ENCODE data around the gene SRSF9. TPM values are rescaled to one million over a fixed set of nuclear protein-coding genes. Genes with fewer than 3 reads are reported as not detected.
"Not testable (repeated sequence)": the region's sequence is repeated elsewhere in the genome, so short reads cannot be mapped to it uniquely, and the experiment has no call there.

SRSF9 gene
- total RNA-seq, 1 experiment from 2014 or later = 212 TPM

DNA sequence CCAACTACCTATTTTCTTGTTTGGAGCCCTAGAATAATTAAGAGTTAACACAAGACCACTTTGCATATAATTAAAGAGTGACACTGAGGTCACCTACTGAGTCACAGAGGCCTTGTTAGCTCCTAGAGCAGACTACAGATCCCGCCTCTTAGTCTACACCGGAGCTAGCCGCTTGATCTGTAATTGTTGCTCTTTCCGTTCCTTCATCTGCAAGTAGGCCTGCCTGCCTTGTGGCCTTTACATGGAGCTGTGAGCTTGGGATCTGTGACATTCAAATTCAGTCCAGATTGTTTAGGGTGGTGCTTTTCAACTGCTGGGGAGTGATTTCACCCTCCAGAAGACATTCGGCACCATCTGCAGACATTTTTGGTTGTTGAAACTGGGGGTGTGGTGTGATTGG is 20.8 kb upstream of the SRSF9 start:
- no peak for DNase-seq
- Histone ChIP-seq H3K27me3 (ENCODE audit: control insufficient read depth, insufficient read depth, low read length) (no peaks in the 10 kb centered on the region), H3K36me3 (replicated peaks; ENCODE audit: control insufficient read depth, insufficient read depth, low read length) (no peaks in the 10 kb centered on the region; the same call in 1 of the 2 replicates), H3K4me3 (ENCODE audit: insufficient read depth, low read depth, low read length) (no peak overlapping the region)

DNA sequence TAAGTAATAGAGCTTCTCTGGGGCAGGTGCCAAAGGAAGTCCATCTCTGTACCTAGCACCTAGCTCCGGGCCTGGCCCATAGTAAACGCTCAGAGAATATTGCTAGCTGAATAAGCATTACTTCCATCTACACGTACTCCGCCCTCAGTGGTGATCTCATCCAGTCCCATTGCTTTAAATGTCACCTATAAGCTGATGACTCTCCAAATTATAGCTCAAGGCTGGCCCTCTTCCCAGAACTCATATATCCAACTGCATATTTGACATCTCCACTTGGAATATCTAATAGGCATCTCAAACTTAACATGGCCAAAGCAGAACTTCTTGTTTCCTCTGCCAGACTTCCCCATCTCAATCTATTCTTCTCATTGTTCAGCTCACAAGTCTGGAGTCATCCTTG is 19.5 kb upstream of the SRSF9 start:
- Histone ChIP-seq H3K27me3 (ENCODE audit: control insufficient read depth, insufficient read depth, low read length) (no peaks in the 10 kb centered on the region), H3K36me3 (replicated peaks; ENCODE audit: control insufficient read depth, insufficient read depth, low read length) (no peaks in the 10 kb centered on the region; the same call in 1 of the 2 replicates), H3K4me3 (ENCODE audit: insufficient read depth, low read depth, low read length) (no peak overlapping the region)
- no peak for DNase-seq

DNA sequence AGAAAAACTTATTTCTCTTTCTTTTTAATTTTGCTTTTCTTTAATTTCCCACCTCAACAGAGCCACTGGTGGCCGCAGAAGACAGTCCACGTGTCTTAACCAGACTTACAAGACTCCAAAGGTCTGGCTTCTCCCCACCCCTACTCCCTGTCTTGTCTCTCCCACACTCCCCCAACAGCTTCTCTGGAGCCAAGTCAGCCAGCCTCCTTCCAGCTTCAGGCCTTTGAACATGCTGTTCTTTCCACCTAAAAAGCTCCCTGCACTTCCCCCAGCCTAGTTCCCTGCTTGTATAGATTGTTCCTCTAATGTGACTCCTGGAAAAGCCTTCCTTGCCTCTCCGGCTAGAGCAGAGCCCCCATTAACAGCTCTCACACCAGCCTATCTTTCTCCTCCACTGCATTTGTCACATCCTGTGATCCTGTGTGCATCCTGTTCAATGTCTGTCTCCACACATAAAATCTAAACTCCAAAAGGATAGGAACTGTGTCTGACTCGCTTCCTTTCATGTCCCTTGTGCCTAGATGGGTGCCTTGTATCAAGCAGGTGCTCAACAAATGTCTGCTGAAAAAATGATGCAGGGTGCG is 18.6 kb upstream of the SRSF9 start:
- Histone ChIP-seq H3K36me3 (replicated peaks; ENCODE audit: control insufficient read depth, insufficient read depth, low read length) (no peaks in the 10 kb centered on the region; the same call in 1 of the 2 replicates), H3K27me3 (ENCODE audit: control insufficient read depth, insufficient read depth, low read length) (no peaks in the 10 kb centered on the region), H3K4me3 (ENCODE audit: insufficient read depth, low read depth, low read length) (no peak overlapping the region)
- DNase-seq = no peak

DNA sequence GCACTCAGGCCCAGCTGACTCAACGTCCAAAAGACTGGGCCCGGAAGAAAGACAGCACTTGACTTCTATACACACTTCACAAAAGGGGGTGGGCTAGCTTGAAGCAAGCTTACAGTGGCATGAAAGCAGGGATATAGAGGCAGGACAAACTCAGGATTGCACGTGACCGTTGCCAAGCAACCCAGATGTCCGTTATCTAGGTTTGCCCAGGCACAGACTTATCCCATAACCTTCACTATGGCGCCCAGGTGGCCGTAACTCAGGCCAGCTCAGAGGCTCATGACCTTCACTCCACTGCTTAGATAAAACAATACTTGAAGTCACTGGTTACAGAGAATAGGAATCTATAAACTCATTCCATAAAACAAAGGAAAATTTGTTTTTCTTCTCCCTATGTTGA is 18.0 kb upstream of the SRSF9 start:
- not testable (repeated sequence) for H3K36me3 ChIP-seq (replicated peaks; ENCODE audit: control insufficient read depth, insufficient read depth, low read length); DNase-seq; H3K4me3 ChIP-seq (ENCODE audit: insufficient read depth, low read depth, low read length); H3K27me3 ChIP-seq (ENCODE audit: control insufficient read depth, insufficient read depth, low read length)

DNA sequence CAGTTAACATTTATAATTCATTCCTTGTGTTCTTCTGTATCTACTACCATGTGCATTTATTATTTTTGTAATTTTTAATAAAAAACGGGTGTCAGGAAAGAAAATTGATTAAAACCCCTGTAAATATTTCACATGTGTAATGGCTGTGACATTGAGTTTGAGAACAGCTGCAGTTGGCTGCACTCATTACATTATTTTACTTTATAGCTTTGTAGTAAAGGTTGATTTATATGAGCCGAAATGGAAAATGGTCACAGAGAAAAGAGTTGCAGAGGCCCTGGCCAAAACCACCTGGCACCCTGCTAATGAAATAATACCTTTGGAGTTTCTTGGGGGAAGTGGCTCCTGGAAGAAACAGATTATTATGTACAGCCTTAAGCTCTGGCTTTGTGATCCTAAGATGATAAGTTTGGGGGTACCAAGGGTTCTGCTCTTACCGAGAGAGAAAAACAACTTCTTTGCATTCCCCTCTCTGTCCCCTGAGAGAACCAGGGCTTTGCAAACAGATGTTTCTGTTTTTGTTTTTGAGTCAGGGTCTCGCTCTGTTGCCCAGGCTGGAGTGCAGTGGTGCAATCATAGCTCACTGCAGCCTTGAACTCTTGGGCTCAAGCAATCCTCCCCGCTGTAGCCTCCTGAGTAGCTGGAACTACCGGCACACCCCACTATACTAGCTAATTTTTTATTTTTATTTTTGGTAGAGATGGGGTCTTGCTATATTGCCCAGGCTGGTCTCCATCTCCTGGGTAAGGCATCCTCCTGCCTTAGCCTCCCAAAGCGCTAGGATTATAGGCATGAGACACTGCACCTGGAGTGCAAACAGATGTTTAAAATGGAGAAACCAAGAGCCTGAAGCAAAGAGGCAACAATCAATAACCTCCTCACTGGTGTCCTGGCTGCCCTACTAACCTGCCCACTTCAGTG is 16.7 kb upstream of the SRSF9 start:
- no peaks in the 10 kb centered on the region; the same call in 1 of the 2 replicates for H3K36me3 ChIP-seq (replicated peaks; ENCODE audit: control insufficient read depth, insufficient read depth, low read length)
- DNase-seq = no peak

DNA sequence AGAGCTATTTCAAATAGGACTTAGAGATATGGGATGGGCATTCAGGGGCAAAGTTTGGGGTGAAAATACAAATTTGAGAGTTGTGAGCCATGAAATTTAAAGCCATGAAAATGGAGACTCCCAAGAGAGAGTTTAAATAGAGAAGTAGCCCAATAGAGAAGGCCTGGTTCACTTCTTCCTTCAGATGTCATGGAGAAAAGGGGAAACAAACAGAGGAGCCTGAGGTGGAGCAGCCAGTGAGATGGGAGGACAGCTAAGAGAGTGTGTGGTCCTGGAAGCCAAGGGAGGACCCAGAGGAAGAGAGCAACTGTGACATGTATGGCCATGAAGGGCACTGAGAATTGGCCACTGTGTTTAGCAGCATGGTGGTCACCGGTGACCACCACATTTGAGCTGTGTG is 14.1 kb upstream of the SRSF9 start:
- H3K4me3 ChIP-seq (ENCODE audit: insufficient read depth, low read depth, low read length) = no peak overlapping the region
- H3K27me3 ChIP-seq (ENCODE audit: control insufficient read depth, insufficient read depth, low read length) = no peaks in the 10 kb centered on the region

More for the DNA sequence above, 16.7 kb upstream of the SRSF9 start:
- Histone ChIP-seq H3K27me3 (ENCODE audit: control insufficient read depth, insufficient read depth, low read length) (no peaks in the 10 kb centered on the region), H3K4me3 (ENCODE audit: insufficient read depth, low read depth, low read length) (no peak overlapping the region)

DNA sequence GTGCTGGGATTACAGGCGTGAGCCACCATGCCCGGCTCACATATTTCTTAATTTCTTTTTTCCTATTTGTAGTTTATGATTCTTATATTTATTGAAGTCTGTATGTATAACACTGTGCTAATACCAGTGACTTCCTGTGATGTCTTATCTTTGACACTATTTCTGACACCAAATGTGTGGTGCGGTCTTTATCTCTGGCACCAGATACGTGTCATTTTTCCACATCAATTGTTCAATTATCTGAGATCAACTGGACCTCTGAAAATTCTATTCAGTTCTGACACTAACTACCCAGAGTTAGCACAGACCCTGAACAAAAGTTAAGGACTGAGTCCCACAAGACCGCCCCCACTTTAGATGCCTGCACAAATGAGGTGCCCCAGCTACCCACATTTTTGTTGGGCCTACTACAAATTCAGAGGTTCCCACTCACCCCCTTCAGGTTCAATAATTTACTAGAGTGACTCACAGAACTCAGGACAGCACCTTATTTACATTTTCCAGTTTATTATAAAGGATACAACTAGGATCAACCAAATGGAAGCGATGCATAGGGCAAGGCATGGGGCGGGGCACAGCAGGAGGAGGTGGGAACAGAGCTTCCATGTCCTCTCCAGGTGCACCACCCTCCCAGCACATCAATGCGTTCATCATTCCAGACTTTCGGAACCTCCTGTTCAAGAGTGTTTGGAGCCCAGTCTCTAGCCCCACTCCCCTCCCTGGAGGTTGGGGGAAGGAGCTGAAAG is 11.6 kb upstream of the SRSF9 start:
- Histone ChIP-seq H3K36me3 (replicated peaks; ENCODE audit: control insufficient read depth, insufficient read depth, low read length) (no peaks in the 10 kb centered on the region), H3K4me3 (ENCODE audit: insufficient read depth, low read depth, low read length) (no peak overlapping the region), H3K27me3 (ENCODE audit: control insufficient read depth, insufficient read depth, low read length) (no peaks in the 10 kb centered on the region)
- no peak for DNase-seq

More for the DNA sequence above, 14.1 kb upstream of the SRSF9 start:
- no peaks in the 10 kb centered on the region for H3K36me3 ChIP-seq (replicated peaks; ENCODE audit: control insufficient read depth, insufficient read depth, low read length)
- DNase-seq = no peak

DNA sequence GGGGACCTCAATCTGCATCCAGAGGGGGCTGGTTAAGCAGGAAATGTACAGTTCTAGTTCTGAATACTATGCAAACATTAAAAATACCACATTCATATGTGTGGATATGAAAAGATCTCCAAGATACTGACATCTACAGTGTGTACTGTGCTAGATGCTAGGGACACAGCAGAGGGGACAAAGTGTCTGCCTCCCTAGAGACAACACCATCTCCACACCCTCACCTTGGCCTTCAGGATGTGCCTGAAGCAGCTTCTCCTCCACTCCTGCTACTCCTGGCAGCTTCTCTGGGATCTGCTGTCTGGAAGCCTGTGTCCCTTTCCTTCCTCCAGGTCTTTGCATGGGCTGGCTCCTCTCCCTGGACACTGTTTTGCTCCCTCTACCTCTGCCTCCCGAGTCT is 10.7 kb upstream of the SRSF9 start:
- H3K36me3 ChIP-seq (replicated peaks; ENCODE audit: control insufficient read depth, insufficient read depth, low read length) = no peaks in the 10 kb centered on the region
- no peak for DNase-seq

DNA sequence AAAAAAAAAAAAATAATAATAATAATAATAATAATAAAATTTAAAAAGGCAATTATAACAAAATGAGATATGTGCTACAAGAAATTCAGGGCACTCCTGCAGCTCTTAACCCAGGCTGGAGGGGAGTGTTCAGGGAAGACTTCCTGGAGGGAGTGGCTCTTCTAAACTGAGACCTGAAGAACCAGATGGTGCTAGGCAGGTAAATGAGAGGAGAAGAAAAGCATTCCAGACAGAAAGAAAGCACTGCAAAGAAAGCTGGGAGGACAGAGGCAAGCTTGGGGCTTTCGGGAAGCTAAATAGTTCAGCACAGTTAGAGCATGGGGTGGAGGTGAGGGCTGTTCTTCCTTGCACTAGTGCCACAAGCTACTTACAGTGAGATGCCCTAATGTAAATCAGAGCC is 9.9 kb upstream of the SRSF9 start:
- Histone ChIP-seq H3K4me3 (ENCODE audit: insufficient read depth, low read depth, low read length) (no peak overlapping the region), H3K36me3 (replicated peaks; ENCODE audit: control insufficient read depth, insufficient read depth, low read length) (no peaks in the 10 kb centered on the region), H3K27me3 (ENCODE audit: control insufficient read depth, insufficient read depth, low read length) (no peaks in the 10 kb centered on the region)
- DNase-seq = no peak

More for the DNA sequence above, 10.7 kb upstream of the SRSF9 start:
- H3K4me3 ChIP-seq (ENCODE audit: insufficient read depth, low read depth, low read length) = no peak overlapping the region
- H3K27me3 ChIP-seq (ENCODE audit: control insufficient read depth, insufficient read depth, low read length) = no peaks in the 10 kb centered on the region

DNA sequence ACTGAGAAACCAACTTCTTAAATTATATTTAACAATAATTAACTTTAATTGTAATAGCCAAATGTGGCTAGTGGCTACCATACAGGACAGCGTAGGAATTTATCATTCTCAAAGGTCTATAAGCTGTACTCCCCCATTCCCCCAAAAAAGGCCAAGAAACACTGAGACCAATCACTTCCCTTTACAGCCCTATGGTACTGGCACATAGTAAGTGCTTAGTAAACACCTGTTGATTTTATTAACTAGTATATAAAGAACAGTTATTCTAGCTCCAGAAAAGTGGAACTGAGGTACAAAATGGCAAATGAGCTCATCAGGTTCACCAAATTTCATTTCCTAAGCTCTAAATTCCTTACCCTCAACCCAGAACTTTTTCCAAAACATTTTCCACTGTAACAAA is 6.1 kb upstream of the SRSF9 start:
- no peaks in the 10 kb centered on the region for H3K27me3 ChIP-seq (ENCODE audit: control insufficient read depth, insufficient read depth, low read length)
- H3K36me3 ChIP-seq (replicated peaks; ENCODE audit: control insufficient read depth, insufficient read depth, low read length) = no peaks in the 10 kb centered on the region
- no peak for DNase-seq
- H3K4me3 ChIP-seq (ENCODE audit: insufficient read depth, low read depth, low read length) = no peak overlapping the region

DNA sequence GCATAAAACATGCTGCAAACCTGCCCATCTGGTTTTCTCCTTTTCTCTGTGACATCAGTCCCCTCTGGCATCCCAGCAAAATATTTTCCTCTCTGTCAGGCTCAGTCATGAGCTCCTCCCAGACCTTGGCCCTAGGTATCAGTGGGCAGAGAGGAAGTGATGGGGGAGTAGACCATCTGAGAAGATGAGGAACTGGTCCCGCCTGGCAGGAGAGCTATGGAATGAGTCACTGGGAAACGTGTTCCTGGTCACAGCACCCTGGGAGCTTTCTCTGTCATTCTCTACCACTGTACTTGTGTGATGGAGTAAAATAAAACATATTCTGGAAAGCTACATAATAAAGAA is 5.0 kb upstream of the SRSF9 start:
- Histone ChIP-seq H3K36me3 (replicated peaks; ENCODE audit: control insufficient read depth, insufficient read depth, low read length) (no peaks in the 10 kb centered on the region), H3K27me3 (ENCODE audit: control insufficient read depth, insufficient read depth, low read length) (no peaks in the 10 kb centered on the region), H3K4me3 (ENCODE audit: insufficient read depth, low read depth, low read length) (no peak overlapping the region)
- DNase-seq = peak; percentile 47

DNA sequence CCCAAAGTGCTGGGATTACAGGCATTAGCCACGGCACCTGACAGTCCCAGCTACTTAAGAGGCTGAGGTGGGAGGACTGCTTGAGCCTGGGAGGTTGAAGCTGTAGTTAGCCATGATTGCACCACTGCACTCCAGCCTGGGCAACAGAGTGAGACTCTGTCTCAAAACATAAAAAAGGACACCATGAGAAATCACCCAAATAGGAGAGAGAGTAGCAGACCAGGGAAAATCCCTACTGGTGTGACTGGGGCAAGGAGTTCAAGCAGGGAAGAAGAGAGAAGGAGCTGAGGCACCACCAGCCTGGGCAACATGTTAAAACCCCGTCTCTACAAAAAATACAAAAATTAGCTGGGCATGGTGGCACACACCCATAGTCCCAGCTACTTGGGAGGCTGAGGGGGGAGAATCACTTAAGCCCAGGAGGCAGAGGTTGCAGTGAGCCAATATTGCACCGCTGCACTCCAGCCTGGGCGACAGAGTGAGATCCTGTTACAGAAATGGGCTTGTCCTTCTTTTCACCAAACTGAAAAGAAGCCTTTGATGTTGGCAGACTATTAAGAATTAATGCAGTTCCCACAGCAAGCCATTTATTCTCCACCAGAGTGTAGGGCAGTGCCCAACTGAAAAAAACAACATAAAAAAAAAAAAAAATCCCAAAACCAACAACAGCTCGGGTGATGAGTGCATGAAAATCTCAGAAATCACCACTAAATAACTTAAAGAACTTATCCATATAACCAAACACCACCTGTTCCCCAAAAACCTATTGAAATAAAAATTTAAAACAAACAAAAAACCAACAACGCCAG is 4.5 kb upstream of the SRSF9 start:
- Histone ChIP-seq H3K36me3 (replicated peaks; ENCODE audit: control insufficient read depth, insufficient read depth, low read length) (no peaks in the 10 kb centered on the region), H3K27me3 (ENCODE audit: control insufficient read depth, insufficient read depth, low read length) (no peaks in the 10 kb centered on the region), H3K4me3 (ENCODE audit: insufficient read depth, low read depth, low read length) (no peak overlapping the region)
- DNase-seq = no peak

DNA sequence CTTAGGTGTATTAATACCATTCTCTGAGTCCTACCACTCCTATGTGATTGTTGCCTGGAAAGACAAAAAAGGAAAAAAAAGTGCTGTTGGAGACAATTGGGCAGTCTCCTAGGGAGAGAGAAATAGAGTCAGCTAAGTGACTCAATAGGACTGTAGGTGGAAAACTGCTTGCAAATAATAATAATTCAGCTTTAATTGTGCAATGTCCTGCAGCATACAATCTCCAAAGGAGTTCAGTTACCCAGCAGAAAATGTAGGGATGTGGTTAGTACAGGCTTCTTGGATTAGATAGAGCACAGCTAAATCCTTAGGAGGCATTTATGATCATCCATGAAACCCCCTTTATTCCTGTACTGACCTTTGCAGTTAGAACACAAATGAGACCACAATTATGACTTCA is 3.0 kb upstream of the SRSF9 start:
- DNase-seq = no peak
- no peaks in the 10 kb centered on the region for H3K27me3 ChIP-seq (ENCODE audit: control insufficient read depth, insufficient read depth, low read length)
- no peak overlapping the region for H3K4me3 ChIP-seq (ENCODE audit: insufficient read depth, low read depth, low read length)
- H3K36me3 ChIP-seq (replicated peaks; ENCODE audit: control insufficient read depth, insufficient read depth, low read length) = no peaks in the 10 kb centered on the region; the same call in 1 of the 2 replicates

DNA sequence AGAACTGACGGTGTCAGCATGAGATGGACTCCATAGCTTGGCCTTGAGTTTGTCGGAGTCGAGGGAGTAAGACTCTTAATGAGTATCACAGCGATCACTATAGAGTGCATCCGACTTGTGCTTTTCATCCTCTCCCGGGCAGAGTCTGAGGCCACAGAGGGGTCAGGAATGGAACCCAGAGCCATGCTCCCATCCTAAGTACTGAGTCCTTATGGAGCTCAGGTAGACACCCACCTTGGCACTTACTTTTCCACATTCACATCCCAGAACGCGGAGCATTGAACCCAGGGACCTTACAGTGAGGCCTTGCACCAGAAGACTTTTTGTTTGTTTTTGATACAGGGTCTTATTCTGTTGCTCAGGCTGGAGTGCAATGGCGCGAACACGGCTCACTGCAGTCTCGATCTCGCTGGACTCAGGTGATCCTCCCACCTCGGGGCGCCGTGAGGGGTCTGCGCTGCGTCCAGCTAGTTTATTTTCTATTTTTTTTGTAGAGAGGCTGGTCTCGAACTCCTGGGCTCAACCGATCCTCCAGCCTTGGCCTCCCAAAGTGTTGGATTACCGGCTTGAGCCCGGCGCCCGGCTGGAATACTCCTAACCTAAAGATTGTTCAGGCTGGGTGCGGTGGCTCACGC is 719 bp upstream of the SRSF9 start:
- peak overlapping the region; percentile 99 for H3K4me3 ChIP-seq (ENCODE audit: insufficient read depth, low read depth, low read length)
- H3K36me3 ChIP-seq (replicated peaks; ENCODE audit: control insufficient read depth, insufficient read depth, low read length) = peaks cover 8% of the 10 kb centered on the region
- H3K27me3 ChIP-seq (ENCODE audit: control insufficient read depth, insufficient read depth, low read length) = no peaks in the 10 kb centered on the region
- DNase-seq = no peak
